ENCODE measurements around the gene ZHX3. TPM values are rescaled to one million over a fixed set of nuclear protein-coding genes. Genes with fewer than 3 reads are reported as not detected.

The ZHX3 gene
- total and polyA plus RNA-seq, 9 donors, result 5.7 to 11.4 (median 7.8) TPM

- no peaks in the 10 kb centered on the region for H3K9me3 ChIP-seq (replicated peaks; ENCODE audit: control insufficient read depth, low read depth, low read length)
- 70% methylated on average over 3 of the region's 6 CpGs for WGBS (ENCODE audit: insufficient coverage)
- H3K27me3 ChIP-seq (ENCODE audit: control insufficient read depth, insufficient read depth, low read length), result no peaks in the 10 kb centered on the region
- peaks cover 31% of the 10 kb centered on the region for H3K4me1 ChIP-seq (ENCODE audit: control insufficient read depth, insufficient read depth, low read length)
- DNase-seq, result no peak
- no peak overlapping the region for H3K4me3 ChIP-seq (ENCODE audit: low read length)
- H3K36me3 ChIP-seq (ENCODE audit: control insufficient read depth, insufficient read depth, low read length), result peaks cover 47% of the 10 kb centered on the region
- no peak overlapping the region for H3K27ac ChIP-seq (ENCODE audit: low read length)
Observed at GRCh38 chr20:41158082-41158625, 159.4 kb downstream of the ZHX3 start.

- Histone ChIP-seq H3K9me3 (replicated peaks; ENCODE audit: control insufficient read depth, low read depth, low read length) (no peaks in the 10 kb centered on the region), H3K27ac (ENCODE audit: low read length) (peak overlapping the region; percentile 29), H3K4me3 (ENCODE audit: low read length) (no peak overlapping the region), H3K36me3 (ENCODE audit: control insufficient read depth, insufficient read depth, low read length) (peaks cover 32% of the 10 kb centered on the region), H3K4me1 (ENCODE audit: control insufficient read depth, insufficient read depth, low read length) (peaks cover 43% of the 10 kb centered on the region), H3K27me3 (ENCODE audit: control insufficient read depth, insufficient read depth, low read length) (no peaks in the 10 kb centered on the region)
- WGBS (ENCODE audit: insufficient coverage), result 34% methylated on average over 4 of the region's 7 CpGs
- DNase-seq, result peak; percentile 57
Observed at GRCh38 chr20:41155261-41155660, 162.3 kb downstream of the ZHX3 start.

GRCh38 chr20:41154436-41155176 lies 162.9 kb downstream of the ZHX3 start:
- H3K27ac ChIP-seq (ENCODE audit: low read length), result peak overlapping the region; percentile 29
- WGBS (ENCODE audit: insufficient coverage), result 41% methylated on average over 3 of the region's 8 CpGs
- H3K9me3 ChIP-seq (replicated peaks; ENCODE audit: control insufficient read depth, low read depth, low read length), result no peaks in the 10 kb centered on the region
- peaks cover 25% of the 10 kb centered on the region for H3K36me3 ChIP-seq (ENCODE audit: control insufficient read depth, insufficient read depth, low read length)
- DNase-seq, result peak; percentile 43
- no peaks in the 10 kb centered on the region for H3K27me3 ChIP-seq (ENCODE audit: control insufficient read depth, insufficient read depth, low read length)
- H3K4me1 ChIP-seq (ENCODE audit: control insufficient read depth, insufficient read depth, low read length), result peaks cover 43% of the 10 kb centered on the region
- H3K4me3 ChIP-seq (ENCODE audit: low read length), result no peak overlapping the region

GRCh38 chr20:41152108-41152757 lies 165.3 kb downstream of the ZHX3 start:
- H3K4me1 ChIP-seq (ENCODE audit: control insufficient read depth, insufficient read depth, low read length), result peaks cover 49% of the 10 kb centered on the region
- H3K36me3 ChIP-seq (ENCODE audit: control insufficient read depth, insufficient read depth, low read length), result peaks cover 22% of the 10 kb centered on the region
- no peak overlapping the region for H3K4me3 ChIP-seq (ENCODE audit: low read length)
- DNase-seq, result no peak
- no peaks in the 10 kb centered on the region for H3K9me3 ChIP-seq (replicated peaks; ENCODE audit: control insufficient read depth, low read depth, low read length)
- H3K27ac ChIP-seq (ENCODE audit: low read length), result peak overlapping the region; percentile 55
- WGBS (ENCODE audit: insufficient coverage), result 30% methylated on average over 5 of the region's 5 CpGs
- no peaks in the 10 kb centered on the region for H3K27me3 ChIP-seq (ENCODE audit: control insufficient read depth, insufficient read depth, low read length)

GRCh38 chr20:41151134-41151869 lies 166.2 kb downstream of the ZHX3 start:
- Histone ChIP-seq H3K4me1 (ENCODE audit: control insufficient read depth, insufficient read depth, low read length) (peaks cover 48% of the 10 kb centered on the region), H3K9me3 (replicated peaks; ENCODE audit: control insufficient read depth, low read depth, low read length) (no peaks in the 10 kb centered on the region), H3K27ac (ENCODE audit: low read length) (peak overlapping the region; percentile 80), H3K4me3 (ENCODE audit: low read length) (no peak overlapping the region), H3K36me3 (ENCODE audit: control insufficient read depth, insufficient read depth, low read length) (peaks cover 15% of the 10 kb centered on the region), H3K27me3 (ENCODE audit: control insufficient read depth, insufficient read depth, low read length) (no peaks in the 10 kb centered on the region)
- DNase-seq, result no peak
- WGBS (ENCODE audit: insufficient coverage), result no CpG with 5 or more reads among the region's 5 CpGs

- peak overlapping the region; percentile 80 for H3K27ac ChIP-seq (ENCODE audit: low read length)
- no peak overlapping the region for H3K4me3 ChIP-seq (ENCODE audit: low read length)
- no peaks in the 10 kb centered on the region for H3K27me3 ChIP-seq (ENCODE audit: control insufficient read depth, insufficient read depth, low read length)
- peaks cover 48% of the 10 kb centered on the region for H3K4me1 ChIP-seq (ENCODE audit: control insufficient read depth, insufficient read depth, low read length)
- WGBS (ENCODE audit: insufficient coverage), result 0% methylated on average over 1 of the region's 3 CpGs
- DNase-seq, result peak; percentile 64
- H3K9me3 ChIP-seq (replicated peaks; ENCODE audit: control insufficient read depth, low read depth, low read length), result no peaks in the 10 kb centered on the region
- H3K36me3 ChIP-seq (ENCODE audit: control insufficient read depth, insufficient read depth, low read length), result peaks cover 13% of the 10 kb centered on the region
Observed at GRCh38 chr20:41150664-41151063, 166.9 kb downstream of the ZHX3 start.

GRCh38 chr20:41148942-41149341 lies 168.6 kb downstream of the ZHX3 start:
- H3K36me3 ChIP-seq (ENCODE audit: control insufficient read depth, insufficient read depth, low read length), result peaks cover 15% of the 10 kb centered on the region
- WGBS (ENCODE audit: insufficient coverage), result 67% methylated on average over 1 of the region's 5 CpGs
- DNase-seq, result no peak
- H3K9me3 ChIP-seq (replicated peaks; ENCODE audit: control insufficient read depth, low read depth, low read length), result no peaks in the 10 kb centered on the region
- no peaks in the 10 kb centered on the region for H3K27me3 ChIP-seq (ENCODE audit: control insufficient read depth, insufficient read depth, low read length)
- peaks cover 41% of the 10 kb centered on the region for H3K4me1 ChIP-seq (ENCODE audit: control insufficient read depth, insufficient read depth, low read length)
- no peak overlapping the region for H3K27ac ChIP-seq (ENCODE audit: low read length)
- no peak overlapping the region for H3K4me3 ChIP-seq (ENCODE audit: low read length)

GRCh38 chr20:41147767-41148191 lies 169.8 kb downstream of the ZHX3 start:
- H3K27ac ChIP-seq (ENCODE audit: low read length), result peak overlapping the region; percentile 60

GRCh38 chr20:41145821-41146620 lies 171.5 kb downstream of the ZHX3 start:
- Histone ChIP-seq H3K9me3 (replicated peaks; ENCODE audit: control insufficient read depth, low read depth, low read length) (no peaks in the 10 kb centered on the region), H3K4me1 (ENCODE audit: control insufficient read depth, insufficient read depth, low read length) (peaks cover 47% of the 10 kb centered on the region), H3K36me3 (ENCODE audit: control insufficient read depth, insufficient read depth, low read length) (peaks cover 9% of the 10 kb centered on the region), H3K4me3 (ENCODE audit: low read length) (no peak overlapping the region), H3K27me3 (ENCODE audit: control insufficient read depth, insufficient read depth, low read length) (no peaks in the 10 kb centered on the region), H3K27ac (ENCODE audit: low read length) (peak overlapping the region; percentile 73)
- 51% methylated on average over 9 of the region's 12 CpGs for WGBS (ENCODE audit: insufficient coverage)
- peak; percentile 63 for DNase-seq

More at GRCh38 chr20:41147767-41148191, 169.8 kb downstream of the ZHX3 start:
- peak; percentile 30 for DNase-seq
- Histone ChIP-seq H3K4me1 (ENCODE audit: control insufficient read depth, insufficient read depth, low read length) (peaks cover 43% of the 10 kb centered on the region), H3K4me3 (ENCODE audit: low read length) (no peak overlapping the region), H3K9me3 (replicated peaks; ENCODE audit: control insufficient read depth, low read depth, low read length) (no peaks in the 10 kb centered on the region), H3K36me3 (ENCODE audit: control insufficient read depth, insufficient read depth, low read length) (peaks cover 17% of the 10 kb centered on the region), H3K27me3 (ENCODE audit: control insufficient read depth, insufficient read depth, low read length) (no peaks in the 10 kb centered on the region)
- 85% methylated on average over 5 of the region's 8 CpGs for WGBS (ENCODE audit: insufficient coverage)

All from muscle of leg (tissue), 11 donors.